ENCODE results near the gene SCN2B. TPM values are rescaled to one million over a fixed set of nuclear protein-coding genes. Genes with fewer than 3 reads are reported as not detected.

The SCN2B gene, protein sequence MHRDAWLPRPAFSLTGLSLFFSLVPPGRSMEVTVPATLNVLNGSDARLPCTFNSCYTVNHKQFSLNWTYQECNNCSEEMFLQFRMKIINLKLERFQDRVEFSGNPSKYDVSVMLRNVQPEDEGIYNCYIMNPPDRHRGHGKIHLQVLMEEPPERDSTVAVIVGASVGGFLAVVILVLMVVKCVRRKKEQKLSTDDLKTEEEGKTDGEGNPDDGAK
- total RNA-seq (4.2 TPM), polyA plus RNA-seq (ENCODE audit: insufficient read depth in 1 of 8, insufficient read length in 8 of 8, low replicate concordance in 1 of 8) (1 to 10 TPM; 2.1 to 5.4 (median 4.4) TPM)
- long read RNA-seq, donor 1, full-length matches to known transcripts, result 2 of 2 reads
- long read RNA-seq, donor 1, partial matches to known transcripts, result 0 of 2 reads
- long read RNA-seq, donor 1, other reads (novel, unspliced or antisense), result 0 of 2 reads
- long read RNA-seq, donor 2, result 0 reads
- long read RNA-seq, donor 3, full-length matches to known transcripts, result 1 of 1 reads
- long read RNA-seq, donor 3, partial matches to known transcripts, result 0 of 1 reads
- long read RNA-seq, donor 3, other reads (novel, unspliced or antisense), result 0 of 1 reads
- long read RNA-seq, donor 4, result 0 reads
- long read RNA-seq, donor 5, full-length matches to known transcripts, result 4 of 4 reads
- long read RNA-seq, donor 5, partial matches to known transcripts, result 0 of 4 reads
- long read RNA-seq, donor 5, other reads (novel, unspliced or antisense), result 0 of 4 reads
- long read RNA-seq, donor 6, full-length matches to known transcripts, result 4 of 4 reads
- long read RNA-seq, donor 6, partial matches to known transcripts, result 0 of 4 reads
- long read RNA-seq, donor 6, other reads (novel, unspliced or antisense), result 0 of 4 reads
- long read RNA-seq, donor 7, result 0 reads
- long read RNA-seq, donor 8, result 0 reads
- long read RNA-seq, donor 9, full-length matches to known transcripts, result 1 of 1 reads
- long read RNA-seq, donor 9, partial matches to known transcripts, result 0 of 1 reads
- long read RNA-seq, donor 9, other reads (novel, unspliced or antisense), result 0 of 1 reads
- long read RNA-seq, donor 10, full-length matches to known transcripts, result 2 of 2 reads
- long read RNA-seq, donor 10, partial matches to known transcripts, result 0 of 2 reads
- long read RNA-seq, donor 10, other reads (novel, unspliced or antisense), result 0 of 2 reads
- long read RNA-seq, donor 11, result 0 reads

DNA sequence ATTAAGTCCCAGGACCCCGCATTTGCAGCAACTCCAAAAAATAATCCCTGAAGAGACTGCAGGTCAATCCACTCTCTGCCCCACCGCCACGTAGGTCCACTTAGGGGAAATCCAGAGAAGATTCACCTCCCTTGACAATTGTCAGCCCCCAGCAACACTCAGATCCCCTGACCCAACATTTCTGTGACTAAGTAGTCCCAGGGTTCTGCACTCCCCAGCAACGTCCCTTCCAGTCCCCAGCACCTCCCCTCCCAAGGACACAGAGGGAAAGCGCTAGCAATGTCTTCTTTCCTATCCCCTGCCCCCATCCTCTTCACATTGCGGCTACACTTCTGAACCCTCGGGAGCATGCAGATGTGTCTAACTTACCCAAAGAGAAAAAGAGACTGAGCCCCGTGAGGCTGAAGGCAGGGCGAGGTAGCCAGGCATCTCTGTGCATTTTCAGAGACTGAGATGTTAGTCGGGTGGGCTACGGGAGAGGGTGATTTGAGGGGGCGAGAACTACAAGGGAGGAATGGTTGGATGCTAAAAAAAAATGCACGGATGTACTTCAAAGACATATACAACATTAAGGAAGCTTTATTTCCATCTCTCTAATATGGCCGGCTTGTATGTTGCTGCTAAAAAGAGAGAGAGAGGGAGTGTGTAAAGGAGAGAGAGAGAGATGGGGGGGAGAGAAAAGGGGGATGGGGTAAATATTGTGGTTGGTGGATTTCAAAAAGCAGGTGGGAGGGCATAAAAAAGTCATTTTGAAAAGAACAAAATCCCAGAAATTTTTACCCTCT, at the start of gene SCN2B:
Gene SCN2B (minus strand): TSS at position 647 of the 785 bp plus-strand sequence. CDS start 208 bp downstream, at position 439.
- H3K4me3 ChIP-seq (ENCODE audit: low read length), result peak within 1 kb of the TSS; percentile 44
- no peak within 1 kb of the TSS for H3K27ac ChIP-seq (ENCODE audit: low read length)
- H3K4me1 ChIP-seq (ENCODE audit: control insufficient read depth, insufficient read depth, low read length), result peaks cover 36% of the 10 kb centered on the region
- peaks cover 4% of the 10 kb centered on the region for H3K27me3 ChIP-seq (ENCODE audit: control insufficient read depth, insufficient read depth, low read length)
- H3K9me3 ChIP-seq (replicated peaks; ENCODE audit: control insufficient read depth, low read depth, low read length), result no peaks in the 10 kb centered on the region
- peak; percentile 79 for DNase-seq
- WGBS (ENCODE audit: insufficient coverage), result 4% methylated on average over 7 of the region's 14 CpGs
- no peaks in the 10 kb centered on the region for H3K36me3 ChIP-seq (ENCODE audit: control insufficient read depth, insufficient read depth, low read length)

- H3K27me3 ChIP-seq (ENCODE audit: control insufficient read depth, insufficient read depth, low read length), result peaks cover 19% of the 10 kb centered on the region
- 67% methylated on average over 1 of the region's 6 CpGs for WGBS (ENCODE audit: insufficient coverage)
- no peaks in the 10 kb centered on the region for H3K36me3 ChIP-seq (ENCODE audit: control insufficient read depth, insufficient read depth, low read length)
- no peaks in the 10 kb centered on the region for H3K9me3 ChIP-seq (replicated peaks; ENCODE audit: control insufficient read depth, low read depth, low read length)
- DNase-seq, result peak; percentile 39
- peak within 1 kb of the TSS; percentile 4 for H3K4me3 ChIP-seq (ENCODE audit: low read length)
- no peaks in the 10 kb centered on the region for H3K4me1 ChIP-seq (ENCODE audit: control insufficient read depth, insufficient read depth, low read length)
- peak within 1 kb of the TSS; percentile 23 for H3K27ac ChIP-seq (ENCODE audit: low read length)
Observed at GRCh38 chr11:118224511-118225188, 48.2 kb upstream of the SCN2B start, which contains the start of gene JAML. Gene JAML (minus strand): TSS chr11:118225011. CDS start chr11:118214866, 10,145 bp downstream.

DNA sequence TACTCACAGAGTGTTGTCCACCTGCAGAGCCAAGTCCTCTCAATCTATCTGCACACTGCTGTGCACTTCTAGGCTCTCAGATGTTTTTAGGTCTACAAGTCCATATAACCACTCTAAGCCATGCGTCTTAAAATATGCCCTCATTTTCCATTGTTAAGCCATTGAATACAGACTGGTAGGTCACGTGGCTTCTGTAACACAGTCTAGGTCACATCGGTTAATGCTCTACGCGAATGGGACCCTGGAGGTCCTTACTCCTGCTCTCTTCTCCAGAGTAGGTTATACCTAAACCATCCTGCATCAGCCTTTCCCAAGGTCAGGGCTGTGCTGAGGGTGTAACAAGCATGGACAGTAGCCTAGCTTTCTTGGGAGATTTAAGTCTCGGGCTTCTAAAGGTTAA, 47.6 kb upstream of the SCN2B start:
- no peaks in the 10 kb centered on the region for H3K4me1 ChIP-seq (ENCODE audit: control insufficient read depth, insufficient read depth, low read length)
- no peaks in the 10 kb centered on the region for H3K36me3 ChIP-seq (ENCODE audit: control insufficient read depth, insufficient read depth, low read length)
- peaks cover 21% of the 10 kb centered on the region for H3K27me3 ChIP-seq (ENCODE audit: control insufficient read depth, insufficient read depth, low read length)
- H3K9me3 ChIP-seq (replicated peaks; ENCODE audit: control insufficient read depth, low read depth, low read length), result no peaks in the 10 kb centered on the region
- no peak overlapping the region for H3K27ac ChIP-seq (ENCODE audit: low read length)
- 69% methylated on average over 2 of the region's 6 CpGs for whole genome bisulfite sequencing (ENCODE audit: insufficient coverage)
- no peak for DNase-seq
- H3K4me3 ChIP-seq (ENCODE audit: low read length), result peak overlapping the region; percentile 1

DNA sequence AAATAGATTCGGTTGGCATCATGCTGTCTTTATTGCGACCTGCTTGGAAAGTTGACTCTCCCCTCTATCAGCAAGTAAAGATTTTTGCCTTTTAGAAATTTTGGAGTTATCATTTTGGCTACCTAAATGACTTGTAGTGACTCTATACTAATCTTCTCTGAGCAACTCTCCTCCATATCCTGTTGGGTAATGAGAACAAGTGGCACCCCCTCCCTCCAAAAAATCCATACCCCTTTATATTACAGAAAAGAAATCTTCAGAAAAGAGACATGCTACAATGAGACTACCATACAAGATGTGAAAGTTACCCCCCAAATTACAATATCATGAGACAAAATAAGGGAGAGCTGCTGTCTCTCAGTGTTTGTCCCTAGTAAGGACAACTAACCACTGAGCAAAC, 47.1 kb upstream of the SCN2B start:
- Histone ChIP-seq H3K4me3 (ENCODE audit: low read length) (peak overlapping the region; percentile 1), H3K27ac (ENCODE audit: low read length) (no peak overlapping the region), H3K4me1 (ENCODE audit: control insufficient read depth, insufficient read depth, low read length) (no peaks in the 10 kb centered on the region), H3K36me3 (ENCODE audit: control insufficient read depth, insufficient read depth, low read length) (no peaks in the 10 kb centered on the region), H3K9me3 (replicated peaks; ENCODE audit: control insufficient read depth, low read depth, low read length) (no peaks in the 10 kb centered on the region), H3K27me3 (ENCODE audit: control insufficient read depth, insufficient read depth, low read length) (peaks cover 21% of the 10 kb centered on the region)
- no CpG with 5 or more reads among the region's 2 CpGs for WGBS (ENCODE audit: insufficient coverage)
- DNase-seq, result no peak

DNA sequence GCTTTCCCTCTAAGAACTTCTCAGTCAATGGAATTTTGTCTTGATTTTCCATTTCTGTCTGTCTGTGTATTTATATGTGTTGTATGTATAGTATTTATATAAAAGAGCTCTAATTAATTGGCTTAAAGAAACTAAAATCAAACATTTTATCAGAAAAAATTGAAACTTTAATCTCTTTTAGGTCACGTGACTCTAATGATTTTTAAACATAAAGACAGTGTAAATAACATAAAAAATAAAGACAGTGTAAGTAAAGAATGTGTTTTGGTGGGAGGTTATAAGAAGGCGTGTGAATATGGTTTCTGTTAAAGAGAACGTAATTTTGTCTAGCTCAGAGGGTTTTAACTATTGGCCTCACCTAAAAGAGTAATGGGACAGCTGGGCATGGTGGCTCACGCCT, 46.0 kb upstream of the SCN2B start:
- H3K27ac ChIP-seq (ENCODE audit: low read length), result no peak overlapping the region

DNA sequence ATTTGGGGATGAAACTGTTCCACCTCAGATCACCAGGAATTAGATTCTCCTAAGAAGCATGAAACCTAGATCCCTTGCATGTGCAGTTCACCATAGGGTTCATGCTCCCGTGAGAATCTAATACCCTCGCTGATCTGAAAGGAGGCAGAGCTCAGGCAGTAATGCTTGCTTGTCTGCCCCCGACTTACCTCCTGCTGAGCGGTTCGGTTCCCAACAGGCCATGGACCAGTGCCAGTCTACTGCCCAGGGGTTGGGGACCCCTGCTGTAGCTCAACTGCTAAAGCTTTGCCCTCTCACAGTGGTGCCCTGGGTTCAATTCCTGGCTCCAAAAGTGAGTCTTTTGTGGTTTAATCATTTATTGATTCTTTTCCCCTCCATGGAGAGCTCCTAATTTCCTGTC, 45.0 kb upstream of the SCN2B start:
- H3K36me3 ChIP-seq (ENCODE audit: control insufficient read depth, insufficient read depth, low read length), result no peaks in the 10 kb centered on the region
- H3K4me3 ChIP-seq (ENCODE audit: low read length), result no peak overlapping the region
- peaks cover 23% of the 10 kb centered on the region for H3K27me3 ChIP-seq (ENCODE audit: control insufficient read depth, insufficient read depth, low read length)
- no peaks in the 10 kb centered on the region for H3K4me1 ChIP-seq (ENCODE audit: control insufficient read depth, insufficient read depth, low read length)
- WGBS (ENCODE audit: insufficient coverage), result 67% methylated on average over 5 of the region's 5 CpGs
- DNase-seq, result no peak
- no peak overlapping the region for H3K27ac ChIP-seq (ENCODE audit: low read length)
- no peaks in the 10 kb centered on the region for H3K9me3 ChIP-seq (replicated peaks; ENCODE audit: control insufficient read depth, low read depth, low read length)

More for the DNA sequence above, 46.0 kb upstream of the SCN2B start:
- Histone ChIP-seq H3K36me3 (ENCODE audit: control insufficient read depth, insufficient read depth, low read length) (no peaks in the 10 kb centered on the region), H3K9me3 (replicated peaks; ENCODE audit: control insufficient read depth, low read depth, low read length) (no peaks in the 10 kb centered on the region), H3K4me3 (ENCODE audit: low read length) (no peak overlapping the region), H3K27me3 (ENCODE audit: control insufficient read depth, insufficient read depth, low read length) (peaks cover 23% of the 10 kb centered on the region), H3K4me1 (ENCODE audit: control insufficient read depth, insufficient read depth, low read length) (no peaks in the 10 kb centered on the region)
- WGBS (ENCODE audit: insufficient coverage), result 76% methylated on average over 2 of the region's 4 CpGs
- DNase-seq, result no peak

DNA sequence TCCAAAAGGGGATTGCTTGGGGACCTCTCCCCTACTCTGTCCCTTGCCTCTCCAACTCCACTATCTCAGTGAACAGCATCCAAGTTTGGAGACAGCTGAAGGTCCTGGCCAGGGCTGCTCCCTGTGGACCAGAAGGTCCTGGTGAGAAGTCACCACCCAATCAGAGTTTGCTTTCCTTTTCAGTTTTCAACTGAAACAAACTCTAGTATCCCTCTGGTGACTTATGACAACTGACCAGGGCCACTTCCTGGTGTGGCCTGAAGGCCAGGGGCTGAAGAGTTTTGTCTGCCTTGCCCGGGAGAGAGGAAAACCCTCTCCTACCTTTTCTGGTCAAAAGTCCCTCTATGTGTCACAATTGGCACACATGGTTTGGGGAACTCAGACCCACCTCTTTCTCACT, 43.3 kb upstream of the SCN2B start:
- Histone ChIP-seq H3K9me3 (replicated peaks; ENCODE audit: control insufficient read depth, low read depth, low read length) (no peaks in the 10 kb centered on the region), H3K4me3 (ENCODE audit: low read length) (no peak overlapping the region), H3K27ac (ENCODE audit: low read length) (no peak overlapping the region), H3K4me1 (ENCODE audit: control insufficient read depth, insufficient read depth, low read length) (no peaks in the 10 kb centered on the region), H3K27me3 (ENCODE audit: control insufficient read depth, insufficient read depth, low read length) (peaks cover 24% of the 10 kb centered on the region), H3K36me3 (ENCODE audit: control insufficient read depth, insufficient read depth, low read length) (no peaks in the 10 kb centered on the region)
- WGBS (ENCODE audit: insufficient coverage), result 100% methylated on average over 1 of the region's 1 CpG
- DNase-seq, result no peak

DNA sequence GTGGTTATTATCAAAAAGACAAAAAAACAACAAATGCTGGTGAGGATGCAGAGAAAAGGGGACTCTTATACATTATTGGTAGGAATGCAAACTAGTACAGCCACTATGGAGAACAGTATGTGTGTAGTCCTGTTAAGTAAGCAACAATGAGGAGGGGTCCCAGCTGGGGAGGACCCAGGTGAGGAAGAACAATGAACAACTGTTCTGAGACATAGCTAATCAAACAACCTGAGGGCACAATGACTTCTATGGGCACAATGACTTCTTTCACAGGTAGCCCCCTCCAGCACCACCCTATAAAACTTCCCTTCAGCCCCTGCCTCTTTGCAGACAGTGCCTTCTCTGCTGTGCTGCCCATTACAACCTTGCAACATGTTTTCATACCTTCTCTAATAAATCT, 42.8 kb upstream of the SCN2B start:
- no peak overlapping the region for H3K27ac ChIP-seq (ENCODE audit: low read length)
- H3K36me3 ChIP-seq (ENCODE audit: control insufficient read depth, insufficient read depth, low read length), result no peaks in the 10 kb centered on the region
- H3K4me1 ChIP-seq (ENCODE audit: control insufficient read depth, insufficient read depth, low read length), result no peaks in the 10 kb centered on the region

GRCh38 chr11:118217575-118217974, 41.1 kb upstream of the SCN2B start:
- Histone ChIP-seq H3K27ac (ENCODE audit: low read length) (no peak overlapping the region), H3K4me1 (ENCODE audit: control insufficient read depth, insufficient read depth, low read length) (no peaks in the 10 kb centered on the region), H3K27me3 (ENCODE audit: control insufficient read depth, insufficient read depth, low read length) (peaks cover 20% of the 10 kb centered on the region), H3K36me3 (ENCODE audit: control insufficient read depth, insufficient read depth, low read length) (no peaks in the 10 kb centered on the region), H3K9me3 (replicated peaks; ENCODE audit: control insufficient read depth, low read depth, low read length) (no peaks in the 10 kb centered on the region), H3K4me3 (ENCODE audit: low read length) (no peak overlapping the region)
- DNase-seq, result no peak
- WGBS (ENCODE audit: insufficient coverage), result no CpG with 5 or more reads among the region's 3 CpGs

More for the DNA sequence above, 42.8 kb upstream of the SCN2B start:
- Histone ChIP-seq H3K9me3 (replicated peaks; ENCODE audit: control insufficient read depth, low read depth, low read length) (no peaks in the 10 kb centered on the region), H3K4me3 (ENCODE audit: low read length) (no peak overlapping the region), H3K27me3 (ENCODE audit: control insufficient read depth, insufficient read depth, low read length) (peaks cover 23% of the 10 kb centered on the region)
- no peak for DNase-seq

All from muscle of leg (tissue), 16 donors.